HG02981 (cell line): Measurements from ENCODE around the gene TMEM202.
"Not testable (repeated sequence)": the region's sequence is repeated elsewhere in the genome, so short reads cannot be mapped to it uniquely, and the experiment has no call there.

Experiments
- ATAC-seq: cut with Tn5 transposase; IDR thresholded peaks from one replicate; pipeline ENCODE4 v1.9.1; 2021; ENCODE audit warnings: mild to moderate bottlenecking, moderate library complexity; ENCODE audit not compliant: unreplicated experiment

Gene TMEM202

DNA sequence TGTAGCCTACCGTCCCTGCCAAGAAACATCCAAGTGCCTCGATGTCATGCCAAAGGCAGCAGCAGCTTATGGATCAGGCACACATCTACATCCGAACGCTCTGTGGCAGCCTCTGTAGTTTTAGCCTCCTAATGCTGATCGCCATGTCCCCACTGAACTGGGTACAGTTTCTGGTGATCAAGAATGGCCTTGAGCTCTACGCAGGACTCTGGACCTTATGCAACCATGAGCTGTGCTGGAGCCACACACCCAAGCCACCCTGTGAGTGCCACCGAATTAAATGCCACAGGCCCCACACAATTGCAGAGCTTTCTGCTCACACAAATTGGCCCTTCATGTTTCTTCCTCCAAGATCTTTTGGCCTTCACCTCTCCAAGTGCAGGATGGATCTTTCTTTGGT lies 543 bp downstream of the TMEM202 start:
- ATAC-seq, result no peak

DNA sequence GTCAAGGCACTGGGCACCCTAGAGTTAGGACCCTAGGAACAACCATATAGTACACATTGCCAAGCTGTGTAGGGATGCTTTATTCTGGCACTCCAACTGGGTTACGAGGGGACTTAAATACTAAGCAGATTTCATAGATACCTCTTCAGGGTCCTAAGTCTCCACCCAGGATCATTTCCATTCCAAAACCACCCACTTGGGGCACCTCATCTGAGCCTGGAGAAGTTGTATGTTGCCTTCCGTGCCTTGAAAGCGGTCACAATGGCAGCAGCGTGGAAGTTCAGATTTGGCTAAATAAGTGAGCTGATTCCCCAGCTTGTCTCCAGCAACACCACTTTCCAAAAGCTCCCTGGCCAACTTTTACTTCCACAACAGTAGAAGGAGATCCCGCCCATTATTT lies 4.6 kb downstream of the TMEM202 start:
- no peak for ATAC-seq

DNA sequence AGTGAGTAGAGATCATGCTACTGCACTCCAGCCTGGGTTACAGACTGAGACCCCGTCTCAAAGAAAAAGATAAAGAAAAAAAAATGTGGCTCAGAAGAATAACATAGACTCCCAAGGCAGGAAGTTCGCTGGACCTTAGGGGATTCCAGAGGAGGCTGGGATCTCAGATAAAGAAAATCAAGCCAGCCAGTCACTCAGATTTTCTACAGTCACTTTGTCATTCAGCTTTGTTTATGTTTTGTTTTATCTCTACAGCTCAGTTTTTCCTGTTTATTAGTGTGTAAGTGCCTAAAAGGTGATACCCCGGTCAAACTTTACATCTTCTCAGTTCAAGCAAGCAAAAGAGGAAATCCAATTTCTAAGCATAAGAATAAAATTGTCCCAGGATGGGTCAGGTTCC lies 6.3 kb downstream of the TMEM202 start:
- no peak for ATAC-seq

DNA sequence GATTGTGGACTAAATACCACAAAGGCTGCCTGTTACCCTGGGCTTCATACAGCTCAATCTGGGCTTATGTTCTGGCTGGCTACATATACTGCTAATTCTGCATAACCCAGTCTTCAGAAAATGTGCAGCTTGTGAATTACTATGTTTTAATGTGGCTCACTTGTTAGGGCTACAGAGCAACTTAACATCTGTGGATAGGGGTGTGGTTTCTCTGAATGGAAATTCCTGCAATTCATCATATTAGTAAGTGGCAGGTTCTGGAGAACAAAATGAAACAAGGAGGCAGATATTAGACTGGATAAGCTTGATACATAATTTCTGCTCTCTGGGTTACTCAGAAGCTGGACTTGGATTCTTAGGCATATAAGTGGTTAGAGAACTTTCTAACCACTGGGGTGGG lies 6.7 kb downstream of the TMEM202 start:
- ATAC-seq, result no peak

GRCh38 chr15:72406936-72407335 lies 8.8 kb downstream of the TMEM202 start:
- ATAC-seq, result no peak

DNA sequence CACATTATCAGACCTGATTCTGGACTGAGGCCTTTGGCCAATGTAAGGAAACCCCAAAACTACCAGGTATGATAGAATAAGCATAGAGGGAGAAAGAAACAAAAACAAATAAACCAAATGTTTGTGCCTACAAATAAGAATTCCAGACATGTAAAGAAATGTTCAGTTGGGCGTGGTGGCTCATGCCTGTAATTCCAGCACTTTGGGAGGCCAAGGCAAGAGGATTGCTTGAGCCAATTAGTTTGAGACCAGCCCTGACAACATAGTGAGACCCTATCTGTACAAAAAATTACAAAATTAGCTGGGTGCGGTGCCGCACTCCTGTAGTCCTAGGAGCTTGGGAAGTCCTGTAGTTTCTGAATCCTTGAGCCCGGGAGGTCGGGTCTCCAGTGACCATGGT lies 13.0 kb downstream of the TMEM202 start:
- no peak for ATAC-seq

GRCh38 chr15:72411544-72411943 lies 13.4 kb downstream of the TMEM202 start:
- ATAC-seq, result no peak

DNA sequence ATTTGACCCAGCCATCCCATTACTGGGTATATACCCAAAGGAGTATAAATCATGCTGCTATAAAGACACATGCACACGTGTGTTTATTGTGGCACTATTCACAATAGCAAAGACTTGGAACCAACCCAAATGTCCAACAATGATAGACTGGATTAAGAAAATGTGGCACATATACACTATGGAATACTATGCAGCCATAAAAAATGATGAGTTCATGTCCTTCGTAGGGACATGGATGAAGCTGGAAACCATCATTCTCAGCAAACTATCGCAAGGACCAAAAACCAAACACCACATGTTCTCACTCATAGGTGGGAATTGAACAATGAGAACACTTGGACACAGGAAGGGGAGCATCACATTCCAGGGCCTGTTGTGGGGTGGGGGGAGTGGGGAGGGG lies 15.2 kb downstream of the TMEM202 start:
- ATAC-seq, result not testable (repeated sequence)

DNA sequence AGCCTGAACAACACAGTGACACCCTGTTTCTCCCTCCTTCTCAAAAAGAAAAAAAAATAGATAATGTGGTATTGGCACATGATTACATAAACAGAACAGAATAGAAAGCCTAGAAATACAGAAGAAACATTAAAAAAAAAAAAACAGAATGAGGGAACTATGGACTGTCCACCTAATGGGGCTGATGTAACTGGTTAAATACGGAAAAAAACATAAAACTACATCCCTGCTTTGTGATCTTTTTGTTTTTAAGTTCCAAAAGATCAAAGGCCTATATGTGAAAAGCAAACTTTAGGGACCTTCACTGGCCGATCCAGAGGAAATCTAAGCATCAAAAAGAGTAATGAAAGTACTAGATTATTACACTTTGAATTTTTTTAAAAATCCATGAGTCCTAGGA lies 17.2 kb downstream of the TMEM202 start:
- ATAC-seq, result no peak

GRCh38 chr15:72419768-72420167 lies 21.7 kb downstream of the TMEM202 start:
- ATAC-seq, result not testable (repeated sequence)

DNA sequence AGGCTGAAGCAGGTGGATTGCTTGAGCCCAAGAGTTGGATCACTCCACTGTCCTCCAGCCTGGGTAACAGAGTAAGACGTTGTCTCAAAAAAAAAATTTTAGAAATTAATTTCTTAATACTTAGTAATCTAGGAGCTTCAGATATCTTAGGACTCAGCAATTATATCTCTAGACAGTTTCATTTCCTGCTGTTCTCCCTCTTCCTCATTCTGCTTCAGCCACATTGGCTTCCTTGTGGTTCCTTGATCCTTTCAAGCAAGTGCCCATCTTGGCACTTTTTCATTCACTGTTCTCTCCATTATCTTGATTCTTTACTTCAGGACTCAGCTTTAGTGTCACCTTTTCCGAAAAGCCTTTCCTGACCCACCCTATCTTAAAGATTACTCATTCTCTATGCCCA lies 22.5 kb downstream of the TMEM202 start:
- no peak for ATAC-seq

DNA sequence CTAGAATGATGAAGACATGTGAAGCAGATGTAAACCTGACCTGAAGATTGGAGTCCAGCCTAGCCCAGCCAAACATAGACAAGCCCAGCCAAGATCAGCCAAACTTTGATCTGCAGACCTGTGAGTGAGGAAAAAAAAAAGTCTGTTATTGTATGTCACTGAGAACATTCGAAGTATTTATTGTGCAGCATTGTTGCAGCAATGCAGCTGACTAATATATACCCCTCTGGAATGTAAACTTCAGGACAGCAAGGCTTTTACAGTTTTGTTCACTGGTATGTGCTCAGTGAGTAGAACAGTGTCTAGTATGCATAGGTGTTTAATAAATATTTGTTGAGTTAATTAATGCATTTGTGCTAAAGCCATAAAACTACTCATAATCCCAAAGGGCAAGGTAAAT lies 23.4 kb downstream of the TMEM202 start:
- no peak for ATAC-seq

DNA sequence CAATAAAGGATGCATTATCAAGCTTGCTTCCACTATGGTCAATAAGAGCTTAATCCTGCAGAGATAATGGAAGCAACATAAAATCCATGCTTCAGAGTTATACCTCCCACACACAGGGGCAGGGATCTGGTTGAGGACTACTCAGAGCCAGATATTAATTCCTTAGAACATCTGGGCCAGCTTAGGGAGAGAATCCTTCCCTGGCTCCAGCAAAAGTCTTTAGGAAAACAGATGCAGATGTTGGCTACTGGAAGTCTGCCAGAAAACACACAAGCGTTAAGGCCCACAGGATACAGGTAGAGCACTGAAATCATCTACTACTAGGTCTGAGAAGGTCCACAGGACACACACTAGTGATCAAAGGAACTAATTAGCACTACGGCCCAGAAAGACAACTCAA lies 25.2 kb downstream of the TMEM202 start:
- no peak for ATAC-seq

GRCh38 chr15:72426753-72427152 lies 28.6 kb downstream of the TMEM202 start:
- no peak for ATAC-seq

GRCh38 chr15:72437650-72438316 lies 39.7 kb downstream of the TMEM202 start:
- no peak for ATAC-seq

DNA sequence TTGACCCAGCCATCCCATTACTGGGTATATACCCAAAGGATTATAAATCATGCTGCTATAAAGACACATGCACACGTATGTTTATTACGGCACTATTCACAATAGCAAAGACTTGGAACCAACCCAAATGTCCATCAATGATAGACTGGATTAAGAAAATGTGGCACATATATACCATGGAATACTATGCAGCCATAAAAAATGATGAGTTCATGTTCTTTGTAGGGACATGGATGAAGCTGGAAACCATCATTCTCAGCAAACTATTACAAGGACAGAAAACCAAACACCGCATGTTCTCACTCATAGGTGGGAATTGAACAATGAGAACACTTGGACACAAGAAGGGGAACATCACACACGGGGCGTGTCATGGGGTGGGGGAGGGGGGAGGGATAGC lies 44.7 kb downstream of the TMEM202 start:
- not testable (repeated sequence) for ATAC-seq

DNA sequence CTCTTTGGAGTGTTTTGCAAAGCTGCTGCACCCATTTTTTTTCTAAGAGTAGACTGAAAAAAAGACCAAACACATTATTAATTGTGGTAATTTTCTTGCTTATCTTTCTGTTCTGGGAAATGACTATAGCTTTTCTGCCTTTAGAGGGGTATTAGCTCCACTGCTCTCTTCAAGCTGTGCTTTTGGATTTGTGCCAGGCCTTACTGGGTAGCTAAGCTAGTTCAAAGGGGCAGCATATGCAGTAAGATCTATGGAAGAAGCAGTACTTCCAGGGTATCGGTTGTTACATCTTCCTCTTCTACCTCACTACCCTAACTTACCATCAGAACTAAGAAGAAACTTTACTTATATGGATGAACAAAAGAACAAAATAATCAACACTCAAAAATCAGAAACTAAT lies 47.3 kb downstream of the TMEM202 start:
- no peak for ATAC-seq

- ATAC-seq, result no peak
These were observed 52.7 kb downstream of the TMEM202 start for GRCh38 chr15:72450805-72451204.

DNA sequence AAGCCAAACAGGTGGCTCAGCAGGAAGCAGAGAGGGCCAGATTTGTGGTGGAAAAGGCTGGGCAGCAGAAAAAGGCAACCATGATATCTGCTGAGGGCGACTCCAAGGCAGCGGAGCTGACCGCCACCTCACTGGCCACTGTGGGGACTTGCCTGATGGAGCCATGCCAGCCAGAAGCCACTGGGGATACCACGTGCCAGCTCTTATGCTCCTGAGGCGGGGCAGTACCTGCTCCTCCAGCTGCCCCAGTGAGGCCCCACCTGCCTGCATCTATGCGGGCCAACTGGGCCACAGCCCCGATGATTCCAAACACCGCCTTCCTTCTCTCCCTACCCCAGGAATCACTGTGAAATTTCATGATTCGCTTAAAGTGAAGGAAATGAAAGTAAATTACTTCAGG lies 53.1 kb downstream of the TMEM202 start:
- no peak for ATAC-seq

DNA sequence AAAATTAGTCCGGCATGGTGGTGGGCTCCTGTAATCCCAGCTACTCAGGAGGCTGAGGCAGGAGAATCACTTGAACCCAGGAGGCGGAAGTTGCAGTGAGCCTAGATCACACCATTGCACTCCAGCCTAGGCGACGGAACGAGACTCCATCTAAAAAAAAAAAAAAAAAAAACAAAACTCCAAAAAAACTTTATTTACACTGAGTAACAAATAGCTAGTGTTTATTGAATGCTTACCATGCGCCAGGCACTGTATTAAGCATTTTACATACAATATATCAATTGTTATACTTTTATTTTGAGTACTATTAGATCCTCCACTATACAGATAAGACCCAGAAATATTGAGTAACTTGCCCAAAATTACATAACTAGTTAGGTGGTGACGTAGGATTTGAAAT lies 58.6 kb downstream of the TMEM202 start:
- ATAC-seq, result no peak
